ENCODE measurements around the gene IL17C. TPM values are rescaled to one million over a fixed set of nuclear protein-coding genes. Genes with fewer than 3 reads are reported as not detected.

IL17C gene
- polyA plus RNA-seq, 1 donor from 2014 or later: not detected

- Histone ChIP-seq H3K27me3 (ENCODE audit: insufficient read depth, low read depth, low read length) (no peaks in the 10 kb centered on the region), H3F3A (ENCODE audit: insufficient read depth, low read length, poor library complexity, severe bottlenecking) (no peaks in the 10 kb centered on the region), H4K20me1 (ENCODE audit: insufficient read depth) (no peaks in the 10 kb centered on the region), H3K4me3 (ENCODE audit: low read length) (no peak overlapping the region), H3K9ac (ENCODE audit: low read length) (no peak overlapping the region), H3K9me3 (ENCODE audit: low read length) (no peaks in the 10 kb centered on the region), H3K36me3 (ENCODE audit: insufficient read depth, low read length) (no peaks in the 10 kb centered on the region), H3K4me2 (ENCODE audit: low read length) (no peak overlapping the region), H3K9me2 (ENCODE audit: insufficient read depth, low read length) (no peaks in the 10 kb centered on the region), H3K27ac (ENCODE audit: low read length) (no peak overlapping the region), H3K79me2 (replicated peaks; ENCODE audit: insufficient read depth, low read length) (no peaks in the 10 kb centered on the region), H2AFZ (ENCODE audit: low read depth, low read length) (no peak overlapping the region)
- TF ChIP-seq EZH2 (IDR thresholded peaks at IDR 0.05; ENCODE audit: borderline replicate concordance, insufficient read depth, low read length, poor library complexity, severe bottlenecking) (no peak), TAF1 (IDR thresholded peaks at IDR 0.05; ENCODE audit: low read depth) (no peak), MXI1 (conservative IDR thresholded peaks at IDR 0.05; ENCODE audit: poor library complexity, severe bottlenecking) (no peak), REST (IDR thresholded peaks at IDR 0.05; ENCODE audit: borderline replicate concordance) (no peak)
Measured at GRCh38 chr16:88617268-88618031, 20.9 kb upstream of the IL17C start.

GRCh38 chr16:88618182-88618955, 20.0 kb upstream of the IL17C start:
- no peak for TF ChIP-seq RAD21 (conservative IDR thresholded peaks at IDR 0.05)
- no peak for TF ChIP-seq SMC3 (conservative IDR thresholded peaks at IDR 0.05; ENCODE audit: poor library complexity)
- TF ChIP-seq CTCF (IDR thresholded peaks at IDR 0.05; ENCODE audit: poor library complexity, severe bottlenecking): no peak
- no peak for TF ChIP-seq POLR2AphosphoS5 (IDR thresholded peaks at IDR 0.05)
- no peak for TF ChIP-seq MXI1 (conservative IDR thresholded peaks at IDR 0.05; ENCODE audit: poor library complexity, severe bottlenecking)
- no peak for TF ChIP-seq EZH2 (IDR thresholded peaks at IDR 0.05; ENCODE audit: borderline replicate concordance, insufficient read depth, low read length, poor library complexity, severe bottlenecking)
- no peak for TF ChIP-seq REST (IDR thresholded peaks at IDR 0.05; ENCODE audit: borderline replicate concordance)
- no peak for TF ChIP-seq EP300 (conservative IDR thresholded peaks at IDR 0.05; ENCODE audit: poor library complexity, severe bottlenecking)
- TF ChIP-seq TAF1 (IDR thresholded peaks at IDR 0.05; ENCODE audit: low read depth): no peak
- Histone ChIP-seq H3K4me2 (ENCODE audit: low read length) (no peak overlapping the region), H3K9me2 (ENCODE audit: insufficient read depth, low read length) (no peaks in the 10 kb centered on the region), H3K4me3 (ENCODE audit: low read length) (no peak overlapping the region), H3K79me2 (replicated peaks; ENCODE audit: insufficient read depth, low read length) (no peaks in the 10 kb centered on the region), H4K20me1 (ENCODE audit: insufficient read depth) (no peaks in the 10 kb centered on the region), H3K9ac (ENCODE audit: low read length) (no peak overlapping the region), H3K27ac (ENCODE audit: low read length) (no peak overlapping the region), H3K27me3 (ENCODE audit: insufficient read depth, low read depth, low read length) (no peaks in the 10 kb centered on the region), H3K36me3 (ENCODE audit: insufficient read depth, low read length) (no peaks in the 10 kb centered on the region), H3K9me3 (ENCODE audit: low read length) (no peaks in the 10 kb centered on the region), H3F3A (ENCODE audit: insufficient read depth, low read length, poor library complexity, severe bottlenecking) (no peaks in the 10 kb centered on the region), H2AFZ (ENCODE audit: low read depth, low read length) (no peak overlapping the region)

Measured in neural cell (in vitro differentiated cells).